ENCODE results near the gene POU2AF2. TPM values are rescaled to one million over a fixed set of nuclear protein-coding genes. Genes with fewer than 3 reads are reported as not detected.

The POU2AF2 gene
- total RNA-seq, 1 donor = not detected

- Histone ChIP-seq H3K9me3 (ENCODE audit: low read depth, low read length) (no peaks in the 10 kb centered on the region), H3K4me3 (ENCODE audit: low read length) (no peak overlapping the region), H3K27me3 (ENCODE audit: insufficient read depth, low read length) (no peaks in the 10 kb centered on the region), H3K4me1 (ENCODE audit: insufficient read depth, low read length) (no peaks in the 10 kb centered on the region)
Observed at GRCh38 chr11:111326824-111327223, 81.3 kb downstream of the POU2AF2 start.

DNA sequence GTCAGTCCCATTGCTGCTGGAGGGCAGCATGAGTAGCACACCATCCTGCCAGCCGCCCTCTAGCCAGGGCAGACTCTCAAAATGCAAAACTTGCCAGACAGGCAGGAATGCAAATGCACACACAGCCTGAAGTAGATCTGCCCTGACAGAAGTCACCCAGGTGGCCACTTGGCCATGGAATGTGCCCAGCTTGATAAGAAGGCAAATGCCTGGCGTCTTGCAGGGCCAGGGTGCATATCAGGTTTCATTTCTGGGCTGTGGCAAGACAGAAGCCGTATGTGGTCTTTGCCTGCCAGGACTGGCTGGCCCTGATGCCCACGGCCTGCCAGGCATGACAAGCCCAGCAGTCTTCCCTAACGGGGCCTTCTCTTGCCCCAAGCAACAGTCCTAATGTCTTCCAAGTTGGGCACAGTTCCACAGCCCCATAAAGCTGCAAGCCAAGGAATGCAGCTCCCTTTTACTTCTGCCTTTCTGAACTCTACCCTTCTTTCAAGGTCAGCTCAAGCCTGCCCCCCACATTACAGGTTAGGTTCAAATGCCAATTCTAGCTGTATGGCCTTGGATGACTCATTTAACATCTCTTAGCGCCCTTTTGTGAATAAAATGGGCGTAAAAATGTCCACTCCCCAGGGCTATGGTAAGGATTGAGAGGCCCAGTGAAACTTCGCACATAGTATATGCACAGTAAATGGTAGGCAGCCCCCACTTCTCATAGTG, 82.5 kb downstream of the POU2AF2 start:
- no peaks in the 10 kb centered on the region for H3K4me1 ChIP-seq (ENCODE audit: insufficient read depth, low read length)
- H3K4me3 ChIP-seq (ENCODE audit: low read length) = no peak overlapping the region
- no peaks in the 10 kb centered on the region for H3K9me3 ChIP-seq (ENCODE audit: low read depth, low read length)
- no peaks in the 10 kb centered on the region for H3K27me3 ChIP-seq (ENCODE audit: insufficient read depth, low read length)

- Histone ChIP-seq H3K27me3 (ENCODE audit: insufficient read depth, low read length) (no peaks in the 10 kb centered on the region), H3K9me3 (ENCODE audit: low read depth, low read length) (no peaks in the 10 kb centered on the region), H3K4me3 (ENCODE audit: low read length) (no peak overlapping the region), H3K4me1 (ENCODE audit: insufficient read depth, low read length) (no peaks in the 10 kb centered on the region)
Observed at GRCh38 chr11:111329306-111330204, 84.0 kb downstream of the POU2AF2 start.

- Histone ChIP-seq H3K27me3 (ENCODE audit: insufficient read depth, low read length) (no peaks in the 10 kb centered on the region), H3K9me3 (ENCODE audit: low read depth, low read length) (no peaks in the 10 kb centered on the region), H3K4me1 (ENCODE audit: insufficient read depth, low read length) (no peaks in the 10 kb centered on the region), H3K4me3 (ENCODE audit: low read length) (no peak overlapping the region)
Observed at GRCh38 chr11:111330234-111330893, 84.8 kb downstream of the POU2AF2 start.

DNA sequence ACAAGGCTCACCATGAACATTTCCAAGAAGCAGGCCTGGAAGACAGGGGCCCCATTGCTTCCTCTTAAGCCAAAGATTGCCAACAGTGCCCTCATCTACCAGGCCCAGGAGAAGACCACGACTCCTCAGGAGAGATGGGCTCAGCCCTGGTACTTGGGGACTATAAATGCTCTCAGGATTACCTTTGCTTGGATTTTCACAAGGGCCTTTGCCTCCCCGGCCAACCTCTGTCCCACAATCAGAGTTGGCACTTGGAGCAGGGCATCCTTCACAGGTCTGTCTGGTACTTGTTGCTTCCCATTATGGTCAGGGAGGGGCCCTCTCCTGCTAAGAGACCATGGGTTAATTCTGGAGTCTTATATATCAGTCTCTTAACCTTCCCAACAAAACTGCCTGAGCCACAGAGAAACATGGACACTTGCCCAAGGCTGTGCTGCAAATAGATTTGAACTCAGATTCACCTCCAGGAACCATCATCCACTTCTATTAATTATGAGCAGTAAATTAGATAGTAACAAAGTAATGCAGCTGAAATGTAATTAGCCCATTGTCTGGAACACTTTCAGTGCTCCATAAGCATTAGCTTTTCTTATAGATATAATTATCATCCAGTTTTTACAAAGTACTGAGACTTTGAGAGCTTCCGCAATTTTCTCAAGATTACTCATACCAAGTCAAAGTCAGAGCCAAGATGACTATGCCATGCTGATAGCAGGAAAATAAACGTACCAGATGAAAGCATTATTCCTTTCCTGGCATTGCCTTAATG, 86.4 kb downstream of the POU2AF2 start:
- no peak overlapping the region for H3K4me3 ChIP-seq (ENCODE audit: low read length)
- H3K9me3 ChIP-seq (ENCODE audit: low read depth, low read length) = no peaks in the 10 kb centered on the region
- H3K27me3 ChIP-seq (ENCODE audit: insufficient read depth, low read length) = no peaks in the 10 kb centered on the region
- no peaks in the 10 kb centered on the region for H3K4me1 ChIP-seq (ENCODE audit: insufficient read depth, low read length)

DNA sequence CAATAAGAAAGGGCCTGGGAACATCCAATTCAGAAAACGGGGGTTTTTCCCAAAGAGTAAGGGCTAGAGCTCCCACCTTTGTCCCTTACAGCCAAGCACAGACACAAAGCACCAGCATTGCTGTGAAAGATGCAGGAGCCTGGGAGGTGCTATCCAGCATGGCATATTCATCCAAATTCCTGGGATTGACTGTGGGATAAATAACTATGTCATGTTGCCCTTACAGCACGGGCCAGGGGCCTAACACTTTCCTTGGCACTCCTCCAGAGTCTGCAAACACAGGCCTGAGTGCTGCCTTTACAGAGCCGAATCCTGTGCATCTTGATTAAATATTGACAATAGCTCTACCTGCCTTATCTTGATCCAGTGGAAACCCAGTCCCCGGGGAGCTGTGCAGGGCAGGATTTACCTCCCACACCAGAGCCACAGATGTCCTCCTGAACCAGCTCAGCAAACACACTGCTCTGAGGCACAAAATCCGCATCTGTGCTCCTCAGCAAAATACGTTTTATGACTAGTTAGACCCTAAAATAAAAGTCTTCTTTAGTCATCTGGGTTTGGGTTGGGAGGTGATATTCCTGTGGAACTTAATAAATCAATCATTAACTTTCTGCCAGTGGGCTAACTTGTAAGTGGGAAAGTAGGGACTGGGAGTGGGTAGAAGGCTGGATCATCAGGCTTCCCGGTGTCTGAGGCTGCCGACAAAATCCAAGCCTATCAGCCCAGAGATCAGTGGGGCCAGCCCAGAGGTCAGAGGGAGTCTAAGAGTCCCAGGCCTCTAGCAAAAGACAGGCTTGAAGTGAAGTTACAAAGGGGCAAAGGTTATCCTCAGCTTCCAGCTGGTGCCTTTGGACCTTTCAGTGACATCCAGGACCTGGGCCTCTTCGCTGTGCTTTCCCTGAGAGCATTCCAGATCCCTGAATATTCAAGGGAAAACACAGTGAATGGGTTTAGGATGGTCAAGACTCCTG, 89.3 kb downstream of the POU2AF2 start:
- Histone ChIP-seq H3K27me3 (ENCODE audit: insufficient read depth, low read length) (no peaks in the 10 kb centered on the region), H3K4me1 (ENCODE audit: insufficient read depth, low read length) (no peaks in the 10 kb centered on the region), H3K4me3 (ENCODE audit: low read length) (no peak overlapping the region)

DNA sequence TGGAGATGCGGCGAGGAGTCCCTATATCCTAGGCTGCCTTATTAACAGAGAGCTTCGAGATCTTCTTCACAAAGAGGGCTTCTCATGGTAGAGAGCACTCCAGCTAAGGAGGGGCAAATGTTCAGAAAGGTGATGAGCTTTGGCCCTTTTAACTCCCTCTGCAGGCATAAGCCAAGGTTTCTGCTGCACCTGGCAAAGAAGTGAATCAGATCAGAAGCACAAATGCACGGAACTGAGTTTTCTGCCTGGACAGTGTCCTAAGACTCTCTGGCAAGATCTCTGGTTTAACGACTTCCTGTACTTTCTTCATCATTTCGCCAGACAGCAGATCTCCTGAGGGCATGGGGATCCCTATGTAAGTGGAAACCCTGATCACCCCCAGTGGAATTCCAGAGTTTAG, 90.0 kb downstream of the POU2AF2 start:
- H3K4me3 ChIP-seq (ENCODE audit: low read length) = no peak overlapping the region
- H3K4me1 ChIP-seq (ENCODE audit: insufficient read depth, low read length) = no peaks in the 10 kb centered on the region
- peaks cover 7% of the 10 kb centered on the region for H3K9me3 ChIP-seq (ENCODE audit: low read depth, low read length)
- no peaks in the 10 kb centered on the region for H3K27me3 ChIP-seq (ENCODE audit: insufficient read depth, low read length)

More for the DNA sequence above, 89.3 kb downstream of the POU2AF2 start:
- peaks cover 4% of the 10 kb centered on the region for H3K9me3 ChIP-seq (ENCODE audit: low read depth, low read length)

Other genes with a start within 250 kb of the POU2AF2 start
- gene POU2AF3, start 52.8 kb downstream of the POU2AF2 start, total RNA-seq = not detected
- gene POU2AF1, start 133.6 kb downstream of the POU2AF2 start, total RNA-seq = 3.4 TPM

Measured in mononuclear cell (primary cell).